Stomach (tissue), 9 donors: Measurements from ENCODE around the gene PLAGL1. TPM values are rescaled to one million over a fixed set of nuclear protein-coding genes. Genes with fewer than 3 reads are reported as not detected.

Experiments used
- DNase-seq, 2 donors: peaks; one replicate each; pipeline versions ENCODE4 v3.0.0 to v3.0.0-alpha.2; 2013 to 2019
- H3K27ac ChIP-seq, 5 donors: fragments of 200-600 bp in 4 of 5; sonication (generic) in 4 of 5; one replicate each; pipeline ENCODE4 v1.5.1; 2013 to 2019; ENCODE audit warnings: mild to moderate bottlenecking in 1 of 5, moderate library complexity in 1 of 5
- H3K27me3 ChIP-seq, 3 donors: fragments of 200-600 bp; sonication (generic); one replicate each; pipeline ENCODE4 v1.5.1; 2017 to 2019; ENCODE audit warnings: mixed run types in 1 of 3
- H3K36me3 ChIP-seq, 4 donors: fragments of 200-600 bp; sonication (generic); 1 replicate in 3 of 4; 2 replicates in 1 of 4; pipeline ENCODE4 v1.5.1; 2016 to 2019
- H3K4me1 ChIP-seq, 4 donors: fragments of 200-600 bp; sonication (generic); one replicate each; pipeline ENCODE4 v1.5.1; 2016 to 2019
- H3K4me3 ChIP-seq, 4 donors: fragments of 200-600 bp; sonication (generic) in 3 of 4; one replicate each; pipeline ENCODE4 v1.5.1; 2016 to 2019; ENCODE audit warnings: mild to moderate bottlenecking in 1 of 4
- H3K9me3 ChIP-seq, 4 donors: fragments of 200-600 bp; sonication (generic); one replicate each; pipeline ENCODE4 v1.5.1; 2016 to 2019
- EP300 ChIP-seq: sonication (generic); formaldehyde crosslinking; IDR thresholded peaks from one replicate; pipeline ENCODE4 v1.6.1; 2017; ENCODE audit warnings: antibody characterized with exemption
- POLR2A ChIP-seq, 4 donors: fragments of 450-650 bp; IDR thresholded peaks; one replicate each; pipeline ENCODE4 v1.6.1; 2016; ENCODE audit warnings: antibody characterized with exemption in 4 of 4, control low read depth in 2 of 4, mild to moderate bottlenecking in 1 of 4, moderate library complexity in 1 of 4
- POLR2AphosphoS5 ChIP-seq, 3 donors: sonication (generic); formaldehyde crosslinking; IDR thresholded peaks; one replicate each; pipeline ENCODE4 v1.6.1; 2016; ENCODE audit warnings: antibody characterized with exemption in 3 of 3
- WGBS, 5 donors: extraction: QIAGEN DNeasy Blood & Tissue Kit in 3 of 5; methylation state at CpG; one replicate each; pipeline versions ENCODE4 v1.1.5 to v1.1.7; 2013 to 2018; 5-methylcytosine and 5-hydroxymethylcytosine counted together
- intact Hi-C: fragments of 100-400 bp; cut with DNase I; formaldehyde crosslinking; loops from one replicate; pipeline ENCODE4 v1.15.1; 2023; ENCODE audit warnings: low total_unique reads
- polyA plus RNA-seq, 3 donors: library from polyadenylated mRNA; stranded (reverse); fragments of 200-250 nt; gene quantifications; one replicate each; pipeline ENCODE4 v1.2.3, GENCODE V29; 2013
- total RNA-seq, 5 donors: library from RNA; depleted of rRNA; stranded (reverse); fragments of >200 nt; gene quantifications; one replicate each; pipeline versions ENCODE4 v1.1.0 to v1.2.3, GENCODE V29; 2014 to 2016
- TF ChIP-seq, protein P1 (sequence below), 7 experiments: fragments of 450-650 bp in 4 of 7; fragments of 200-600 bp in 3 of 7; sonication (generic) in 3 of 7; IDR thresholded peaks; one replicate each; pipeline ENCODE4 v1.5.1; 2016 to 2019; ENCODE audit warnings: antibody characterized with exemption in 7 of 7, control low read depth in 2 of 7, mild to moderate bottlenecking in 1 of 7
- donor health status: healthy with polysubstance abuse.
- donor health status: Bipolar disorder and iron deficiency.
- donor health status: healthy.

Gene PLAGL1
- total and polyA plus RNA-seq, 8 donors: 11.2 to 94.9 (median 19.2) TPM

DNA sequence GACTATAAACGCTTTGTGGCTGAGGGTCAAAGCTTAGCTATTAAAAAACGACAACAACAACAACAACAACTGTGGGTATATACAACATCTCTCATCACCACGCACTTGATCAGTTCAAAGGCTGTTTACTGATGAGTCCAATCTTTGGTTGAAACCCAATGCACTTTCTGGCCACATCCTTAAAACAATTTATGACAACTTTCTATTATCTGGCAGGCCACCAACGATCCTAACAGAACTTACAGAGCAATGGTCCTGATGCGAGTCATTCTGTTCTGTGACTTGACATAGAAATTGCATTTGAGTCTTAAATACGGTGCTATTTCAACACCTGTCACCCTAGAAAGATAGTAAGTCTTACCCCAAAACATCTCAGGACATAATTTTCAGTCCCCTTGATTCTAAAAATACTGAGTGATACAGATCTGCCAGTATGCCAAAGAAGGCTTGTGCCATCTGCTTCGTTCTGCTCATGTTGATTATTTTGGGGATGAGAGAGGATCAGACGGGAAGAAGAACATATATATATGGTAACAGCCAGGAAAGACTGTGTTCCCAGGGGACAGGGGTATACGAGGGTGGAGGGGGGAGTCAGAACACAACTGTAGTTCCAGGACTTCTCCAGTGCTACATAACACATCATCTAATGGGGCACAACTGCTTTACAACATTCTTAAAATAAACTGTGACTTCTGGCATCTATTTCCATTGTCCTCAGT lies 55.8 kb downstream of the PLAGL1 start:
- Histone ChIP-seq H3K4me1 (peaks cover 0 to 9% (median 0%) of the 10 kb centered on the region in 4 donors), H3K4me3 (no peak overlapping the region), H3K27ac (no peak overlapping the region), H3K9me3 (peaks cover 0 to 8% (median 2%) of the 10 kb centered on the region in 4 donors), H3K27me3 (no peaks in the 10 kb centered on the region), H3K36me3 (peaks cover 4 to 22% (median 14%) of the 10 kb centered on the region in 4 donors)
- WGBS, 5 donors: 88 to 91% (median 90%) methylated on average over 9 of the region's 9 CpGs
- no peak for DNase-seq
- intact Hi-C loops: no loop called here
- TF ChIP-seq POLR2A (IDR thresholded peaks at IDR 0.05) (no peak), EP300 (no peak), POLR2AphosphoS5 (IDR thresholded peaks at IDR 0.05) (no peak)
- TF ChIP-seq, protein P1, sequence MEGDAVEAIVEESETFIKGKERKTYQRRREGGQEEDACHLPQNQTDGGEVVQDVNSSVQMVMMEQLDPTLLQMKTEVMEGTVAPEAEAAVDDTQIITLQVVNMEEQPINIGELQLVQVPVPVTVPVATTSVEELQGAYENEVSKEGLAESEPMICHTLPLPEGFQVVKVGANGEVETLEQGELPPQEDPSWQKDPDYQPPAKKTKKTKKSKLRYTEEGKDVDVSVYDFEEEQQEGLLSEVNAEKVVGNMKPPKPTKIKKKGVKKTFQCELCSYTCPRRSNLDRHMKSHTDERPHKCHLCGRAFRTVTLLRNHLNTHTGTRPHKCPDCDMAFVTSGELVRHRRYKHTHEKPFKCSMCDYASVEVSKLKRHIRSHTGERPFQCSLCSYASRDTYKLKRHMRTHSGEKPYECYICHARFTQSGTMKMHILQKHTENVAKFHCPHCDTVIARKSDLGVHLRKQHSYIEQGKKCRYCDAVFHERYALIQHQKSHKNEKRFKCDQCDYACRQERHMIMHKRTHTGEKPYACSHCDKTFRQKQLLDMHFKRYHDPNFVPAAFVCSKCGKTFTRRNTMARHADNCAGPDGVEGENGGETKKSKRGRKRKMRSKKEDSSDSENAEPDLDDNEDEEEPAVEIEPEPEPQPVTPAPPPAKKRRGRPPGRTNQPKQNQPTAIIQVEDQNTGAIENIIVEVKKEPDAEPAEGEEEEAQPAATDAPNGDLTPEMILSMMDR (IDR thresholded peaks at IDR 0.05): no peak

DNA sequence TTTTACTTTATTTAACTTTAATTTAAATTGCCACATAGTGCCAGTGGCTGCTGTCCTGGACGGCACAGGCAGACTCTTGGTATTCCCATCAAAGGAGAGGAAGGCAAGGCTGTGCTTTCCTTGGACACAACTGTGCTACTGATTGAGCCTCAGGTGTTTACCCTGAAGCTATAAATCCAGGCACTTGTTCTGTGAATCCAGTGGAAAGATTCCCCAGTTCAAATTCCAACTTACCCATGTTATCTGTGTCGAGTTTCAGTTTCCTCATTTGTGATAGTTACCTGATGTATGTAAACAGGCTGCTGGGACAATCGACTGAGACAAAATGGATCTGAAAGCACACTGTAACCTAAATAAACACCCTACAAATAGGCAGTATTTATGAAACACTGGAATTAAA lies 57.2 kb downstream of the PLAGL1 start:
- Histone ChIP-seq H3K4me1 (peaks cover 0 to 9% (median 0%) of the 10 kb centered on the region in 4 donors), H3K36me3 (peaks cover 4 to 28% (median 18%) of the 10 kb centered on the region in 4 donors), H3K27ac (no peak overlapping the region), H3K9me3 (peaks cover 0 to 13% (median 4%) of the 10 kb centered on the region in 4 donors), H3K4me3 (no peak overlapping the region), H3K27me3 (no peaks in the 10 kb centered on the region)
- TF ChIP-seq, protein P1 (IDR thresholded peaks at IDR 0.05): no peak
- TF ChIP-seq EP300: no peak
- no peak for TF ChIP-seq POLR2A (IDR thresholded peaks at IDR 0.05)
- no peak for TF ChIP-seq POLR2AphosphoS5 (IDR thresholded peaks at IDR 0.05)
- WGBS, 5 donors: 45 to 70% (median 53%) methylated on average over 3 of the region's 3 CpGs
- intact Hi-C loops: no loop called here
- no peak for DNase-seq

DNA sequence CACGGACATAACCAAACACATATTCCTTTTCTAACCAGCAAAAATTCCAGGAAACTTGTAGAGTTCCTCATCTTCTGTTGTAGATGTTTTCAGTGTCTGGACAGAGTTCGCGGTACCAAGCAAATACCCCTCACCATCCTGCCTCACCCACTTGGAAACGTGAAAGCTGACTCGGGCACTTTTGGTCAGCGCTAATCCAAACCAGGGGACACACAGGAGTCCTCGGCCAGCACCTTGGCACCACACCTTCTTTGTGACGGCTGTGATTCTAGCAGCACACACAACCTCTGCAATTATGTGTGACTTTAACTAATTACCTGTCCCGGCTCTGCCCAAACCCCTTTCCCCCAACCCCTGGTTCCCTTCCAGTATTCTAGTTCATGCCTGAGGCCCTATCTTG lies 58.1 kb downstream of the PLAGL1 start:
- TF ChIP-seq POLR2A (IDR thresholded peaks at IDR 0.05) (no peak), EP300 (no peak), POLR2AphosphoS5 (IDR thresholded peaks at IDR 0.05) (no peak)
- TF ChIP-seq, protein P1 (IDR thresholded peaks at IDR 0.05): no peak
- DNase-seq: no peak
- Histone ChIP-seq H3K36me3 (peaks cover 4 to 28% (median 18%) of the 10 kb centered on the region in 4 donors), H3K9me3 (peaks cover 0 to 13% (median 4%) of the 10 kb centered on the region in 4 donors), H3K27me3 (no peaks in the 10 kb centered on the region), H3K27ac (no peak overlapping the region), H3K4me1 (peaks cover 0 to 9% (median 0%) of the 10 kb centered on the region in 4 donors), H3K4me3 (no peak overlapping the region)
- WGBS, 5 donors: 83 to 91% (median 87%) methylated on average over 9 of the region's 9 CpGs
- intact Hi-C loops: no loop called here

DNA sequence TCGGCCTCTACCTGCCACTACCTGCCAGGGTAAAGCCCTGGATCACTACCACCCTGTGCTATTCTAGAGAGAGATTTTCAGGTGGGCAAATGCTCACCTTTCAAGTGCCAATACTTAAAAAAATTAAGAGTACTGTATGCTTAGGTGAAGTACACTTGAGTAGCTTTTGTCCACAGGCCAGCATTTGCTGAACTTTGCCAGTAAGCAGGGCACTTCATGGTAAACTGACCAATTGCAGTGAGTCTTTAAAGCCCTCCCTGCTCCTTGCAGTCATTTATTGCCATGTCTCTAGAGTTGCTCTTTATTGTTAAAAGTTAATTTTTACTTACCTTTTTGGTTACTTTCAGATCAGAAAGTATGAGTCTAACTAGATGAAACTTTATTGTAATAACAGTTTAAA lies 58.5 kb downstream of the PLAGL1 start:
- H3K36me3 ChIP-seq: peaks cover 4 to 28% (median 18%) of the 10 kb centered on the region in 4 donors
- H3K9me3 ChIP-seq: peaks cover 0 to 13% (median 4%) of the 10 kb centered on the region in 4 donors
- peaks cover 0 to 9% (median 0%) of the 10 kb centered on the region in 4 donors for H3K4me1 ChIP-seq
- no peak overlapping the region for H3K4me3 ChIP-seq
- DNase-seq: no peak
- intact Hi-C loops: no loop called here
- 94 to 100% (median 100%) methylated on average over 1 of the region's 1 CpG for WGBS, 5 donors
- no peaks in the 10 kb centered on the region for H3K27me3 ChIP-seq
- TF ChIP-seq EP300 (no peak), POLR2A (IDR thresholded peaks at IDR 0.05) (no peak), POLR2AphosphoS5 (IDR thresholded peaks at IDR 0.05) (no peak)
- TF ChIP-seq, protein P1 (IDR thresholded peaks at IDR 0.05): no peak
- H3K27ac ChIP-seq: no peak overlapping the region
